ENCODE measurements around the gene PTGDR. TPM values are rescaled to one million over a fixed set of nuclear protein-coding genes. Genes with fewer than 3 reads are reported as not detected.
A peak's percentile ranks its signal among the peaks of the same experiment; 100 is the strongest.

Gene PTGDR
- polyA plus RNA-seq, 2 of the 4 experiments (the other 2 are of a cell fraction) = not detected

DNA sequence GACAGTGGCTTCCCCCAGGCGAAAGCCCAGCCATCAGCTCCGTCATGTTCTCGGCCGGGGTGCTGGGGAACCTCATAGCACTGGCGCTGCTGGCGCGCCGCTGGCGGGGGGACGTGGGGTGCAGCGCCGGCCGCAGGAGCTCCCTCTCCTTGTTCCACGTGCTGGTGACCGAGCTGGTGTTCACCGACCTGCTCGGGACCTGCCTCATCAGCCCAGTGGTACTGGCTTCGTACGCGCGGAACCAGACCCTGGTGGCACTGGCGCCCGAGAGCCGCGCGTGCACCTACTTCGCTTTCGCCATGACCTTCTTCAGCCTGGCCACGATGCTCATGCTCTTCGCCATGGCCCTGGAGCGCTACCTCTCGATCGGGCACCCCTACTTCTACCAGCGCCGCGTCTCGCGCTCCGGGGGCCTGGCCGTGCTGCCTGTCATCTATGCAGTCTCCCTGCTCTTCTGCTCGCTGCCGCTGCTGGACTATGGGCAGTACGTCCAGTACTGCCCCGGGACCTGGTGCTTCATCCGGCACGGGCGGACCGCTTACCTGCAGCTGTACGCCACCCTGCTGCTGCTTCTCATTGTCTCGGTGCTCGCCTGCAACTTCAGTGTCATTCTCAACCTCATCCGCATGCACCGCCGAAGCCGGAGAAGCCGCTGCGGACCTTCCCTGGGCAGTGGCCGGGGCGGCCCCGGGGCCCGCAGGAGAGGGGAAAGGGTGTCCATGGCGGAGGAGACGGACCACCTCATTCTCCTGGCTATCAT lies 47.3 kb downstream of the PTGDR start:
- WGBS (ENCODE audit: missing lambda C conversion rate) = 62% methylated on average over 38 of the region's 63 CpGs
- CTCF ChIA-PET = interaction anchor here (0.8 to 1.8 kb wide), 2 partner anchors 10 to 14 kb away, joined by 4 read pairs; no protein-coding TSS in a partner anchor
- no peaks in the 10 kb centered on the region for H3K9me3 ChIP-seq
- DNase-seq (ENCODE audit: low read depth in 1 of 2, low spot score in 1 of 2) (peak in 1 of 2 experiments; percentile 27), ATAC-seq (peak; percentile 60 to 64), FAIRE-seq (no peak)
- TF ChIP-seq, protein P1, sequence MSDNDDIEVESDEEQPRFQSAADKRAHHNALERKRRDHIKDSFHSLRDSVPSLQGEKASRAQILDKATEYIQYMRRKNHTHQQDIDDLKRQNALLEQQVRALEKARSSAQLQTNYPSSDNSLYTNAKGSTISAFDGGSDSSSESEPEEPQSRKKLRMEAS (IDR thresholded peaks at IDR 0.05) = peak; percentile 38; the same call in 1 of the 2 replicates
- TF ChIP-seq MAFK (IDR thresholded peaks at IDR 0.05; ENCODE audit: partially characterized antibody) = no peak
- peak overlapping the region; percentile 56 to 77; a peak in 5 of 6 replicates for H3K27ac ChIP-seq
- H3K4me2 ChIP-seq = peak overlapping the region; percentile 96
- H3K4me1 ChIP-seq = no peaks in the 10 kb centered on the region
- H3K4me3 ChIP-seq = peak overlapping the region; percentile 64
- POLR2A ChIA-PET = no interaction called here

DNA sequence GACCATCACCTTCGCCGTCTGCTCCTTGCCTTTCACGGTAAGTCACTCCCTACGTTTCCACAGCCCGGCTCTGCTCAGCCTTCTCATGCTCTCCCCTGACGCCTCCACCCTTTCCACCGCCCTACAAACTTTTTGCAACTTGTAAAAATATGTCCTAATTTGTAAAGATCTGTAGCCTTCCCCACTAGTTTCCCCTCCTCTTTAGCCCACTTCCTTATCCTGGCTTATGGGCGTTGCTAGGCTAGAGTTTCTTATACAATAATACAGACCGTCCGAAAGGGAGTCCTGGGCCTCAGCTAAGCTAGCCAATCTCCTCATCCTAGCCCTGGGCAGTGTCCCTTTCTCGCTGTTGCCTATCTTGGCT lies 47.8 kb downstream of the PTGDR start:
- H3K4me1 ChIP-seq = no peaks in the 10 kb centered on the region

DNA sequence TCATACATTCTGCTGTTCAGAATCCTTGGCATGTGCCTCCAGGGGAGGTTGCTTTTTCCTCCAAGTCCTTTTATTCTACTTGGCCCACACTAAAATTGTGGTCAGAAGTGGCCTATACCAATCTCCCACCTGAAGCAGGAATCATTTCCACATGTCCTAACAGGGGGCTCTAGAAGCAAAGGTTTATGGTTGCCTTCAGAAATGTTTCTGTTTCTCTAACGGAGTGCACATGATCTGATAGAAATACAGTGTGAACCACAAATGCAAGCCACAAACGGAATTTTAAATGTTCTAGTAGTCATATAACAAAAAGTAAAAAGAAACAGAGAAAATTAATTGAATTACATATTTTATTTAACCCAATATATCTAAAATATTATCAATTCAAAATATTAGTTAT lies 50.6 kb downstream of the PTGDR start:
- 57% methylated on average over 2 of the region's 2 CpGs for WGBS (ENCODE audit: missing lambda C conversion rate)
- FAIRE-seq (no peak), DNase-seq (ENCODE audit: low read depth in 1 of 2, low spot score in 1 of 2) (no peak), ATAC-seq (no peak)
- Histone ChIP-seq H3K9me3 (no peaks in the 10 kb centered on the region), H3K4me2 (no peak overlapping the region), H3K27ac (no peak overlapping the region), H3K4me3 (no peak overlapping the region), H3K4me1 (no peaks in the 10 kb centered on the region)
- ChIA-PET CTCF (interaction anchor here (1.0 to 1.7 kb wide), 2 partner anchors 18 to 988 kb away, joined by 3 to 7 read pairs; no protein-coding TSS in a partner anchor), POLR2A (no interaction called here)
- TF ChIP-seq NFE2L2 (conservative IDR thresholded peaks at IDR 0.05; ENCODE audit: low read length) = no peak
- no peak for TF ChIP-seq POLR2A (IDR thresholded peaks at IDR 0.05; ENCODE audit: low read length)
- TF ChIP-seq ESRRA (IDR thresholded peaks at IDR 0.05; ENCODE audit: borderline replicate concordance, low read length) = no peak
- no peak for TF ChIP-seq RNF2 (IDR thresholded peaks at IDR 0.05; ENCODE audit: borderline replicate concordance, low read depth)
- TF ChIP-seq JUN (IDR thresholded peaks at IDR 0.05) = no peak
- no peak for TF ChIP-seq HOXA7 (CRISPR knock-in tag; IDR thresholded peaks at IDR 0.05)
- no peak for TF ChIP-seq CHD4 (IDR thresholded peaks at IDR 0.05; ENCODE audit: borderline replicate concordance)
- TF ChIP-seq, protein P2, sequence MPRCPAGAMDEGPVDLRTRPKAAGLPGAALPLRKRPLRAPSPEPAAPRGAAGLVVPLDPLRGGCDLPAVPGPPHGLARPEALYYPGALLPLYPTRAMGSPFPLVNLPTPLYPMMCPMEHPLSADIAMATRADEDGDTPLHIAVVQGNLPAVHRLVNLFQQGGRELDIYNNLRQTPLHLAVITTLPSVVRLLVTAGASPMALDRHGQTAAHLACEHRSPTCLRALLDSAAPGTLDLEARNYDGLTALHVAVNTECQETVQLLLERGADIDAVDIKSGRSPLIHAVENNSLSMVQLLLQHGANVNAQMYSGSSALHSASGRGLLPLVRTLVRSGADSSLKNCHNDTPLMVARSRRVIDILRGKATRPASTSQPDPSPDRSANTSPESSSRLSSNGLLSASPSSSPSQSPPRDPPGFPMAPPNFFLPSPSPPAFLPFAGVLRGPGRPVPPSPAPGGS (IDR thresholded peaks at IDR 0.05) = no peak
- no peak for TF ChIP-seq FOSB (CRISPR knock-in tag; IDR thresholded peaks at IDR 0.05)
- no peak for TF ChIP-seq RARB (CRISPR knock-in tag; IDR thresholded peaks at IDR 0.05)
- TF ChIP-seq TFCP2L1 (CRISPR knock-in tag; IDR thresholded peaks at IDR 0.05) = no peak
- TF ChIP-seq EHMT2 (IDR thresholded peaks at IDR 0.05; ENCODE audit: low read depth) = no peak
- TF ChIP-seq PHF8 (IDR thresholded peaks at IDR 0.05; ENCODE audit: borderline replicate concordance, low read depth) = no peak
- TF ChIP-seq, protein P3, sequence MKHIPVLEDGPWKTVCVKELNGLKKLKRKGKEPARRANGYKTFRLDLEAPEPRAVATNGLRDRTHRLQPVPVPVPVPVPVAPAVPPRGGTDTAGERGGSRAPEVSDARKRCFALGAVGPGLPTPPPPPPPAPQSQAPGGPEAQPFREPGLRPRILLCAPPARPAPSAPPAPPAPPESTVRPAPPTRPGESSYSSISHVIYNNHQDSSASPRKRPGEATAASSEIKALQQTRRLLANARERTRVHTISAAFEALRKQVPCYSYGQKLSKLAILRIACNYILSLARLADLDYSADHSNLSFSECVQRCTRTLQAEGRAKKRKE (CRISPR knock-in tag; IDR thresholded peaks at IDR 0.05; ENCODE audit: low read depth) = no peak
- TF ChIP-seq, protein P4, sequence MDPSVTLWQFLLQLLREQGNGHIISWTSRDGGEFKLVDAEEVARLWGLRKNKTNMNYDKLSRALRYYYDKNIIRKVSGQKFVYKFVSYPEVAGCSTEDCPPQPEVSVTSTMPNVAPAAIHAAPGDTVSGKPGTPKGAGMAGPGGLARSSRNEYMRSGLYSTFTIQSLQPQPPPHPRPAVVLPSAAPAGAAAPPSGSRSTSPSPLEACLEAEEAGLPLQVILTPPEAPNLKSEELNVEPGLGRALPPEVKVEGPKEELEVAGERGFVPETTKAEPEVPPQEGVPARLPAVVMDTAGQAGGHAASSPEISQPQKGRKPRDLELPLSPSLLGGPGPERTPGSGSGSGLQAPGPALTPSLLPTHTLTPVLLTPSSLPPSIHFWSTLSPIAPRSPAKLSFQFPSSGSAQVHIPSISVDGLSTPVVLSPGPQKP (IDR thresholded peaks at IDR 0.05; ENCODE audit: low read depth, low read length) = no peak
- TF ChIP-seq RAD21 (conservative IDR thresholded peaks at IDR 0.05 in 1 of 2, IDR thresholded peaks at IDR 0.05 in 1 of 2) = no peak

More for the DNA sequence above, 47.8 kb downstream of the PTGDR start:
- WGBS (ENCODE audit: missing lambda C conversion rate) = 85% methylated on average over 11 of the region's 11 CpGs
- Histone ChIP-seq H3K4me2 (no peak overlapping the region), H3K9me3 (no peaks in the 10 kb centered on the region), H3K4me3 (no peak overlapping the region), H3K27ac (no peak overlapping the region)
- no peak for DNase-seq (ENCODE audit: low read depth in 1 of 2, low spot score in 1 of 2)
- no peak for FAIRE-seq
- TF ChIP-seq HOXB13 (CRISPR knock-in tag; IDR thresholded peaks at IDR 0.05; ENCODE audit: low read depth) (no peak), KDM1A (IDR thresholded peaks at IDR 0.05; ENCODE audit: low read depth) (no peak), MAFK (IDR thresholded peaks at IDR 0.05; ENCODE audit: partially characterized antibody) (no peak), GATA3 (IDR thresholded peaks at IDR 0.05; ENCODE audit: borderline replicate concordance) (no peak), RNF2 (IDR thresholded peaks at IDR 0.05; ENCODE audit: borderline replicate concordance, low read depth) (no peak), SMC3 (IDR thresholded peaks at IDR 0.05) (no peak)
- TF ChIP-seq, protein P4 (IDR thresholded peaks at IDR 0.05; ENCODE audit: low read depth, low read length) = no peak
- no peak for ATAC-seq
- ChIA-PET CTCF (no interaction called here), POLR2A (no interaction called here)

All from A549 (cell line).